CD4-positive, CD25-positive, alpha-beta regulatory T cell (primary cell): ENCODE data around the gene PDE4B. TPM values are rescaled to one million over a fixed set of nuclear protein-coding genes. Genes with fewer than 3 reads are reported as not detected.

Experiments used
- ATAC-seq, 2 donors: fragments of 150-1000 bp; cut with Tn5 transposase; one replicate each; pipeline ENCODE4 v1.10.0; 2021; ENCODE audit warnings: low read depth in 2 of 2, moderate number of reproducible peaks in 2 of 2, moderate library complexity in 1 of 2
- DNase-seq, 3 donors: peaks; one replicate each; pipeline versions ENCODE4 v3.0.0 to v3.0.0-alpha.2; 2012 to 2022; ENCODE audit warnings: mixed read lengths in 1 of 3
- H3K27ac ChIP-seq: one replicate; pipeline ENCODE4 v1.7.0; 2013; ENCODE audit warnings: mild to moderate bottlenecking, low read length; ENCODE audit not compliant: insufficient read depth, poor library complexity, severe bottlenecking
- H3K27me3 ChIP-seq: one replicate; pipeline ENCODE4 v1.7.0; 2013; ENCODE audit warnings: low read length; ENCODE audit not compliant: control insufficient read depth, insufficient read depth
- H3K36me3 ChIP-seq: one replicate; pipeline ENCODE4 v1.7.0; 2013; ENCODE audit warnings: mild to moderate bottlenecking, low read length, moderate library complexity; ENCODE audit not compliant: control insufficient read depth, insufficient read depth
- H3K4me1 ChIP-seq: 2 replicates; pipeline ENCODE4 v1.7.0; 2013; ENCODE audit warnings: mild to moderate bottlenecking, low read length; ENCODE audit not compliant: insufficient read depth, control insufficient read depth, poor library complexity, severe bottlenecking
- H3K4me3 ChIP-seq: one replicate; pipeline ENCODE4 v1.7.0; 2013; ENCODE audit warnings: low read depth, mild to moderate bottlenecking, low read length, moderate library complexity
- H3K9me3 ChIP-seq, 2 experiments: 1 replicate in 1 of 2; 2 replicates in 1 of 2; pipeline ENCODE4 v1.7.0; 2013; ENCODE audit warnings: low read length in 2 of 2, mild to moderate bottlenecking in 1 of 2, moderate library complexity in 1 of 2; ENCODE audit not compliant: control insufficient read depth in 2 of 2
- H3K27ac Mint-ChIP-seq, 3 donors: one replicate each; pipeline ENCODE4 v1.8.0; 2020 to 2022; ENCODE audit warnings: mild to moderate bottlenecking in 3 of 3, mixed read lengths in 3 of 3, moderate library complexity in 2 of 3
- H3K27me3 Mint-ChIP-seq: one replicate; pipeline ENCODE4 v1.8.0; 2022; ENCODE audit warnings: mild to moderate bottlenecking, mixed read lengths
- H3K36me3 Mint-ChIP-seq: one replicate; pipeline ENCODE4 v1.8.0; 2020; ENCODE audit warnings: mixed read lengths
- H3K4me1 Mint-ChIP-seq, 4 donors: one replicate each; pipeline ENCODE4 v1.8.0; 2020 to 2022; ENCODE audit warnings: mixed read lengths in 4 of 4, mild to moderate bottlenecking in 1 of 4
- H3K4me3 Mint-ChIP-seq, 4 donors: one replicate each; pipeline ENCODE4 v1.8.0; 2020 to 2022; ENCODE audit warnings: mild to moderate bottlenecking in 4 of 4, mixed read lengths in 4 of 4, moderate library complexity in 3 of 4
- H3K9me3 Mint-ChIP-seq, 7 donors: one replicate each; pipeline ENCODE4 v1.8.0; 2020 to 2022; ENCODE audit warnings: mixed read lengths in 7 of 7, mild to moderate bottlenecking in 3 of 7, moderate library complexity in 2 of 7
- polyA plus RNA-seq, 4 donors: library from polyadenylated mRNA; unstranded; fragments of 300-500 nt; fragmentation: Illumina TruSeq; gene quantifications; one replicate each; pipeline ENCODE4 v1.2.3, GENCODE V29; 2021
- total RNA-seq: library from RNA; stranded (reverse); gene quantifications from one replicate; pipeline ENCODE4 v1.2.3, GENCODE V29; 2022

PDE4B gene
- total and polyA plus RNA-seq, 5 donors from 2014 or later, result 63.9 to 200 (median 75.4) TPM

DNA sequence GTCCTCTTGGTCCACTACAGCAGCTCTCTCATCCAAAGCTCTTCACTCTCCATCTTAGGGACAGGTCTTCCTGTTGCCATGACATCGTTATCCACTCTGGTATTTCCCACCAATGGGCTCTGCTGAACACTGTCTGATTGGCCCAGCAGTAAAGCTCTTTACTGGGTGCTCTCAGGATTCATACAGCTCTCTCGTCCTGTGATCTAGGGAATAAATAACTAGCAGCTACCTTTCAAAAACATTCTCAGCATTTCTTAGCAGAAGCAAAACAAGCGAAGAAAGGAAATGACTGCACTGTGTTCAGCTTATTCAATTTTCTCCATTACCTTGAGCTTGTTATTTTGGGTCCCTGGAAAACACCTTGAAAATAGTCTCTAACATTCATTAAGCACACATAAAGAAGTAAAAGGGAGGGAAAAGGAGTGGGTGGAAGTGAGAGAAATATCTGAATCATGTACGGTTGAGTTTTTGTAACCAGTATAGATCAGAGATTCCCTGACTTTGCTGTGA is 577.8 kb downstream of the PDE4B start:
- Mint-ChIP-seq H3K36me3 (peaks cover 64% of the 10 kb centered on the region), H3K27me3 (no peaks in the 10 kb centered on the region), H3K9me3 (peaks cover 0 to 2% (median 0%) of the 10 kb centered on the region in 7 donors), H3K27ac (peak overlapping the region; percentile 78 to 96 (median 93)), H3K4me1 (peaks cover 60 to 92% (median 84%) of the 10 kb centered on the region in 4 donors), H3K4me3 (peak overlapping the region; percentile 24 to 65 (median 48))
- Histone ChIP-seq H3K9me3 (no peaks in the 10 kb centered on the region), H3K27ac (peak overlapping the region; percentile 86), H3K27me3 (no peaks in the 10 kb centered on the region), H3K4me3 (peak overlapping the region; percentile 62), H3K4me1 (peaks cover 70% of the 10 kb centered on the region), H3K36me3 (peaks cover 75% of the 10 kb centered on the region)
- no peak for ATAC-seq
- no peak for DNase-seq

DNA sequence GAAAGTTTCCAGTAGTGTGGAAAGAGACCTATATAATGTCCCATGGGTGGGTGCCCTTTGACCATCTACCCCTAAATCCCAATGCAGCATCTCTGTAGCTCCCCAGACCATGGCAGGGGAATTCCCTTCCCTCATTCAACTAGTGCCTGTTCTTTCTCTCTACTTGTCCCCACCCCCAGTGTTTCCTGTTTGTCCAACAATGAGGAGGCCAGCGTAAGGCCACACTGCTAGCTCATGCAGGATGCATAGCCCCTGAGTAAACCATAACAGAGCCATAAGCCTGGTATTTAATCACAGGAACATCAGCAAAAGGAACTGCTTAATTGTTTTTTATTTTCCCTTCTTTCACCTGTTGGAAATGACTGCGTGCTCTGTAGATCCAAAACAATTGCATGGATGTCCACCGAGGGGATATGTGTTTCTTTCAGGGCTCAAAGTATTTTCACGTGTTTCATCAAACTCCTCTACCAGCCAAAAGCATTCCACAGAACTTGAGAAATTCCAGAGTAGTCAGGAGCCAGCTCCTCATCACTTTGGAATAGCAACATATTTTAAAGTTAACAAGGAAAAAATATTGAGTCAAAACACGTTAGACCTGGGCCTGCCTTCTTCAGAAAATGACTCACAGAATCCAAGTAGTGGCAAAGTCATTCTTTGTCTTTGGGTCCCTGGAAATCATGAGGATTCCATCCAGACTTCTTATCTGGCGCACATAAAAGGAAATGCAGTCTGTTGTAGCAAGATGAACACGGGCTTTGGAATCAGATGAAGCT is 578.7 kb downstream of the PDE4B start:
- peaks cover 74% of the 10 kb centered on the region for H3K4me1 ChIP-seq
- Mint-ChIP-seq H3K27me3 (no peaks in the 10 kb centered on the region), H3K4me1 (peaks cover 65 to 92% (median 83%) of the 10 kb centered on the region in 4 donors), H3K36me3 (peaks cover 56% of the 10 kb centered on the region), H3K9me3 (peaks cover 0 to 2% (median 0%) of the 10 kb centered on the region in 7 donors), H3K4me3 (peak overlapping the region; percentile 27 to 77 (median 74)), H3K27ac (peak overlapping the region; percentile 78 to 92 (median 91))
- peak overlapping the region; percentile 49 for H3K4me3 ChIP-seq
- ATAC-seq (no peak), DNase-seq (peak in 1 of 3 donors; percentile 49)
- peaks cover 66% of the 10 kb centered on the region for H3K36me3 ChIP-seq
- no peaks in the 10 kb centered on the region for H3K27me3 ChIP-seq
- no peaks in the 10 kb centered on the region for H3K9me3 ChIP-seq
- H3K27ac ChIP-seq, result peak overlapping the region; percentile 86

DNA sequence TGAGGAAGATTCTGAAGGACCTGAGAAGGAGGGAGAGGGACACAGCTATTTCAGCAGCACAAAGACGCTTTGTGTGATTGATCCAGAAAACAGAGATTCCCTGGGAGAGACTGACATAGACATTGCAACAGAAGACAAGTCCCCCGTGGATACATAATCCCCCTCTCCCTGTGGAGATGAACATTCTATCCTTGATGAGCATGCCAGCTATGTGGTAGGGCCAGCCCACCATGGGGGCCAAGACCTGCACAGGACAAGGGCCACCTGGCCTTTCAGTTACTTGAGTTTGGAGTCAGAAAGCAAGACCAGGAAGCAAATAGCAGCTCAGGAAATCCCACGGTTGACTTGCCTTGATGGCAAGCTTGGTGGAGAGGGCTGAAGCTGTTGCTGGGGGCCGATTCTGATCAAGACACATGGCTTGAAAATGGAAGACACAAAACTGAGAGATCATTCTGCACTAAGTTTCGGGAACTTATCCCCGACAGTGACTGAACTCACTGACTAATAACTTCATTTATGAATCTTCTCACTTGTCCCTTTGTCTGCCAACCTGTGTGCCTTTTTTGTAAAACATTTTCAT is 579.9 kb downstream of the PDE4B start:
- peaks cover 54% of the 10 kb centered on the region for H3K36me3 ChIP-seq
- H3K9me3 ChIP-seq, result no peaks in the 10 kb centered on the region
- DNase-seq, result no peak
- H3K27ac ChIP-seq, result peak overlapping the region; percentile 86
- Mint-ChIP-seq H3K36me3 (peaks cover 44% of the 10 kb centered on the region), H3K27ac (peak overlapping the region; percentile 78 to 98 (median 91)), H3K27me3 (no peaks in the 10 kb centered on the region), H3K9me3 (peaks cover 0 to 2% (median 0%) of the 10 kb centered on the region in 7 donors), H3K4me1 (peaks cover 53 to 87% (median 76%) of the 10 kb centered on the region in 4 donors), H3K4me3 (peak overlapping the region; percentile 63 to 77 (median 71))
- H3K4me3 ChIP-seq, result peak overlapping the region; percentile 46
- no peak for ATAC-seq
- no peaks in the 10 kb centered on the region for H3K27me3 ChIP-seq
- H3K4me1 ChIP-seq, result peaks cover 63% of the 10 kb centered on the region

DNA sequence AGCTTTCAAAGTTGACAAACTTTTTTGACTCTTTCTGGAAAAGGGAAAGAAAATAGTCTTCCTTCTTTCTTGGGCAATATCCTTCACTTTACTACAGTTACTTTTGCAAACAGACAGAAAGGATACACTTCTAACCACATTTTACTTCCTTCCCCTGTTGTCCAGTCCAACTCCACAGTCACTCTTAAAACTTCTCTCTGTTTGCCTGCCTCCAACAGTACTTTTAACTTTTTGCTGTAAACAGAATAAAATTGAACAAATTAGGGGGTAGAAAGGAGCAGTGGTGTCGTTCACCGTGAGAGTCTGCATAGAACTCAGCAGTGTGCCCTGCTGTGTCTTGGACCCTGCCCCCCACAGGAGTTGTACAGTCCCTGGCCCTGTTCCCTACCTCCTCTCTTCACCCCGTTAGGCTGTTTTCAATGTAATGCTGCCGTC is 580.5 kb downstream of the PDE4B start:
- H3K4me3 ChIP-seq, result peak overlapping the region; percentile 46

DNA sequence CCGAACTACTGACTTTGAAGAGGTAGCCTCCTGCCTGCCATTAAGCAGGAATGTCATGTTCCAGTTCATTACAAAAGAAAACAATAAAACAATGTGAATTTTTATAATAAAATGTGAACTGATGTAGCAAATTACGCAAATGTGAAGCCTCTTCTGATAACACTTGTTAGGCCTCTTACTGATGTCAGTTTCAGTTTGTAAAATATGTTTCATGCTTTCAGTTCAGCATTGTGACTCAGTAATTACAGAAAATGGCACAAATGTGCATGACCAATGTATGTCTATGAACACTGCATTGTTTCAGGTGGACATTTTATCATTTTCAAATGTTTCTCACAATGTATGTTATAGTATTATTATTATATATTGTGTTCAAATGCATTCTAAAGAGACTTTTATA is 581.5 kb downstream of the PDE4B start:
- Mint-ChIP-seq H3K27ac (peak overlapping the region; percentile 78 to 95 (median 88)), H3K4me1 (peaks cover 44 to 79% (median 69%) of the 10 kb centered on the region in 4 donors), H3K9me3 (no peaks in the 10 kb centered on the region), H3K36me3 (peaks cover 34% of the 10 kb centered on the region), H3K4me3 (peak overlapping the region; percentile 1 to 77 (median 50)), H3K27me3 (no peaks in the 10 kb centered on the region)
- ATAC-seq (peak; percentile 29 to 43), DNase-seq (peak in 1 of 3 donors; percentile 39)
- Histone ChIP-seq H3K36me3 (peaks cover 38% of the 10 kb centered on the region), H3K9me3 (no peaks in the 10 kb centered on the region), H3K4me3 (peak overlapping the region; percentile 57), H3K27me3 (no peaks in the 10 kb centered on the region), H3K27ac (peak overlapping the region; percentile 86), H3K4me1 (peaks cover 63% of the 10 kb centered on the region)

More for the DNA sequence above, 580.5 kb downstream of the PDE4B start:
- peak overlapping the region; percentile 86 for H3K27ac ChIP-seq
- Mint-ChIP-seq H3K9me3 (peaks cover 0 to 2% (median 0%) of the 10 kb centered on the region in 7 donors), H3K4me1 (peaks cover 50 to 85% (median 74%) of the 10 kb centered on the region in 4 donors), H3K27me3 (no peaks in the 10 kb centered on the region), H3K36me3 (peaks cover 42% of the 10 kb centered on the region), H3K4me3 (peak overlapping the region; percentile 7 to 77 (median 64)), H3K27ac (peak overlapping the region; percentile 78 to 98 (median 91))
- no peaks in the 10 kb centered on the region for H3K27me3 ChIP-seq
- H3K4me1 ChIP-seq, result peaks cover 63% of the 10 kb centered on the region
- H3K9me3 ChIP-seq, result no peaks in the 10 kb centered on the region
- DNase-seq (no peak), ATAC-seq (no peak)
- peaks cover 48% of the 10 kb centered on the region for H3K36me3 ChIP-seq

DNA sequence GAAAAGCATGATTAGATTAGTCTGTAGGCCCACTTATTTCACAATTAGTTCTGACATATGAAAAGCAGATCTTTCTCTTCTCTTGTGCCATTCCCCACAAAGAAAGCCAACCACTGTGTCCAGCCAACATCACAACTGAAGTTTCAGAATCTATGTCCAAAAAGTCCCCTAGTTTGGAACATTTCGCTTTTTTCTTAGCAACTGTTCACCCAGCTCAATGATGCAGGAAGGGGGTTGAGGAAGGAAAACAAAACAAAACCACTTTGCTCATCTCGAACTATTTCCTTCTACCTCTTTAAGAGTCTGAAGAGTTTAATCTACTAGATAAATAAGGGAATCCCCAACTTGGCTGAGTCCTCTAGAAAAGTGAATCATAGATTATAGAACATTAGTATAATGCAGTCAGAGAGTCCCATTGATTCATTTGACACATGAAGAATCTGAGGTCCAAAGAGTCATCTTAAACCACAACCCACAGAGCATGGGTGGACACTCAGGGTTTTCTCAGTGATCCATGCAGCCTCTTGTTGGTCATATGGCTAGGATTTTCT is 581.9 kb downstream of the PDE4B start:
- H3K27me3 ChIP-seq, result no peaks in the 10 kb centered on the region
- peak overlapping the region; percentile 86 for H3K27ac ChIP-seq
- Mint-ChIP-seq H3K36me3 (peaks cover 31% of the 10 kb centered on the region), H3K4me3 (peak overlapping the region; percentile 51 to 75 (median 72)), H3K4me1 (peaks cover 45 to 77% (median 69%) of the 10 kb centered on the region in 4 donors), H3K9me3 (no peaks in the 10 kb centered on the region), H3K27ac (peak overlapping the region; percentile 78 to 95 (median 88)), H3K27me3 (no peaks in the 10 kb centered on the region)
- peaks cover 62% of the 10 kb centered on the region for H3K4me1 ChIP-seq
- H3K36me3 ChIP-seq, result peaks cover 34% of the 10 kb centered on the region
- peak overlapping the region; percentile 57 for H3K4me3 ChIP-seq
- DNase-seq, result peak in 1 of 3 donors; percentile 47
- peak; percentile 62 to 66 for ATAC-seq
- H3K9me3 ChIP-seq, result no peaks in the 10 kb centered on the region

DNA sequence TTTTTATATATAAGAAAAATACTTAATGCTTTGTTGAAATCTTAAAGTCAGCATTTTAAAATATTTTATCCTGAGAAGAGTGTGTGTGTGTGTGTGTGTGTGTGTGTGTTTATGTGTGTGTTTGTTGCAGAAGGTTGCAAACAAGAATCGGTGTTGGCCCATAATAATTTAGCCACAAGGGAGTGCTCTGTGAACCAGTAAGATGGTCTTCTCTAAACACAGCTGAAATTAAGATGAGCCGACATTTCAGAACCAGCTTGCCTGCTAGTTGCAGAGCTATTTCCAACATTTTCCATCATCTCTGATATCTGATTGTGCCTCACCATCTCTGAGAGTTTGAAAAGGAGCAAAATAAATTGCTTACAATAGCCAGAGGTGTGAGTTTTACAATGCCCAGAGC is 582.4 kb downstream of the PDE4B start:
- DNase-seq, result no peak
- Mint-ChIP-seq H3K4me1 (peaks cover 46 to 75% (median 68%) of the 10 kb centered on the region in 4 donors), H3K27me3 (no peaks in the 10 kb centered on the region), H3K27ac (peak overlapping the region; percentile 78 to 95 (median 88)), H3K4me3 (peak overlapping the region in 3 of 4 donors; percentile 51 to 73 (median 72)), H3K36me3 (peaks cover 31% of the 10 kb centered on the region), H3K9me3 (no peaks in the 10 kb centered on the region)
- Histone ChIP-seq H3K9me3 (no peaks in the 10 kb centered on the region), H3K36me3 (peaks cover 32% of the 10 kb centered on the region), H3K27me3 (no peaks in the 10 kb centered on the region), H3K4me3 (peak overlapping the region; percentile 57), H3K4me1 (peaks cover 58% of the 10 kb centered on the region), H3K27ac (peak overlapping the region; percentile 86)
- peak in 1 of 2 donors; percentile 4 for ATAC-seq
